ENCODE results near the gene CCDC63.

Gene CCDC63

DNA sequence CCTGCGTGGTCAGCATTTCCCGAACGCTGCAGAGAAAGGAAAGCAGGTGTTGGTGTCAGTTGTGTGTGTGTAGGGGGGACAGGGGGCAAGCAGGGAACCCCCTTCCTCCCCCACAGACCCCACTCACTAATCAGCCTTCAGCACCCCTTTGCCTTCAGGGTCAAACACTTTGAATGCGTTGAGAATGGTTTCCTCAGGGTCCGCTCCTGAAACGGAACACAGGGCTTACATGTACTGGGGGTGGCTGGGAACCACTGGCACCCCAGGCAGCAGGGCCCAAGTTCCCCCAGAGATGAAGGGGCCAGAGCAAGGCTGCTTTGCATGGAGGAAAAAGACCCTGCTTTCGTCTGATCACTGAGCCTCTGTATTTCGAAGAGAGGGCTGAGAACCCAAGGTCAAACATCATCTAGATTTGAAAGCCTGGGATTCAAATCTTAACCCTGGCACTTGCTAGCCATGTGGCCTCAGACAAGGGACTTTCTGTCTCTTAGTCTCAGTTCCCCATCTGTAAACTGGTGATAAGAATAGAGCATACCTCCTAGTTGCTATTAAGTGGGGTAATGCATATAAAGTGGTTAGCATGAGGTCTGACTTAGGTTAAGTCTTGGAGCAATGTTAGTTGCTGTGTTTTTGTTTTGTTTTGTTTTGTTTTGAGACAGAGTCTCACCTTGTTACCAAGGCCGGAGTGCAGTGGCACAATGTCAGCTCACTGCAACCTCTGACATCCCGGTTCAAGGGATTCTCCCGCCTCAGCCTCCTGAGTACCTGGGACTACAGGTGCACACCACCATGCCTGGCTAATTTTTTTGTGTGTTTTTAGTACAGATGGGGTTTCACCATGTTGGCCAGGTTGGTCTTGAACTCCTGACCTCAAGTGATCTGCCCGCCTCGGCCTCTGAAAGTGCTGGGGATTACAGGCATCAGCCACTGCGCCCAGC is 66.6 kb downstream of the CCDC63 start:
- Mint-ChIP-seq H3K9me3 (no peaks in the 10 kb centered on the region), H3K27ac (no peak overlapping the region), H3K27me3 (ENCODE audit: low read depth) (peaks cover 7% of the 10 kb centered on the region), H3K4me3 (no peak overlapping the region), H3K36me3 (ENCODE audit: low read depth) (no peaks in the 10 kb centered on the region), H3K4me1 (ENCODE audit: low read depth) (no peaks in the 10 kb centered on the region)

DNA sequence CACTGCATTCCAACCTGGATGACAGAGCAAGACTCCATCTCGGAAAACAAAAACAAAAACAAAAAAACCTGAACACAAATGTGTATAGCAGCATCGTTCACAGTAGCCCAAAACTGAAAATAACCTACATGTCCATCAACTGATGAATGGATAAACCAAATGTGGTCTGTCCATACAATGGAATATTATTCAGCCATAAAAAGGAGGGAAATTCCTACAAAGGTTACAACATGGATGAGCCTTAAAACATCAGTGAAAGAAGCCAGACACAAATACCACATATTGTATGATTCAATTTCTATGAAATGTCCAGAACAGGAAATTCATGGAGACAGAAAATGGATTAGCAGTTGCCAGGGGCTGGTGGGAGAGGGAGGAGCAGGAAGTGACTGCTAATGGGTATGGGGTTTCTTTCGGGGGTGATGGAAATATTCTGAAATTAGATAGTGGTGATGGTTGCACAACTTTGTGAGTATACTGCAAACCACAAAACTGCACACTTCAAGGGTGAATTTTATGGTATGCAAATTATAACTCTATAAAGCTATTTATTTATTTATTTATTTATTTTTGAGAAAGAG is 69.6 kb downstream of the CCDC63 start:
- H3K27ac Mint-ChIP-seq = no peak overlapping the region
- no peaks in the 10 kb centered on the region for H3K4me1 Mint-ChIP-seq (ENCODE audit: low read depth)
- H3K36me3 Mint-ChIP-seq (ENCODE audit: low read depth) = no peaks in the 10 kb centered on the region
- peaks cover 7% of the 10 kb centered on the region for H3K27me3 Mint-ChIP-seq (ENCODE audit: low read depth)
- no peak overlapping the region for H3K4me3 Mint-ChIP-seq
- no peaks in the 10 kb centered on the region for H3K9me3 Mint-ChIP-seq

DNA sequence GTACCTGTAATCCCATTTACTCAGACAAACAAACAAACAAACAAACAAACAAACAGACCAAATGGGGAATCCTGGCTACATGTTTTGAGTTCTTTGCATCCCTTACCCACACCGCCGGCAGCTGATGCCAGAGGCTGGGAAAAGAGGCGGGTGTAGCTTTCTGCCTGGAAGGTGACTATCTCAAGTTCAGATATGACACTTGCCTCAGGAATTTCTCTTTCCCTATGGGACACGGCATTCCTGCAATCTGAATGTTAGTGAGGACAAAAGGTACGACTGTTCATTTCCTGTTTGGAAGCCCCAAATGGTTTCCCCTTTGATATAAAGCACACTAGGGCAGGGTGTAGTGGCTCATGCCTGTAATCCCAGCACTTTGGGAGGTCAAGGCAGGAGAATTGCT is 70.7 kb downstream of the CCDC63 start:
- no peaks in the 10 kb centered on the region for H3K36me3 Mint-ChIP-seq (ENCODE audit: low read depth)
- no peak overlapping the region for H3K27ac Mint-ChIP-seq
- no peaks in the 10 kb centered on the region for H3K9me3 Mint-ChIP-seq
- H3K27me3 Mint-ChIP-seq (ENCODE audit: low read depth) = peaks cover 7% of the 10 kb centered on the region
- no peaks in the 10 kb centered on the region for H3K4me1 Mint-ChIP-seq (ENCODE audit: low read depth)
- no peak overlapping the region for H3K4me3 Mint-ChIP-seq

GRCh38 chr12:110917961-110918360 is 71.2 kb downstream of the CCDC63 start:
- Mint-ChIP-seq H3K27ac (no peak overlapping the region), H3K27me3 (ENCODE audit: low read depth) (peaks cover 7% of the 10 kb centered on the region), H3K36me3 (ENCODE audit: low read depth) (no peaks in the 10 kb centered on the region), H3K4me3 (no peak overlapping the region), H3K4me1 (ENCODE audit: low read depth) (no peaks in the 10 kb centered on the region), H3K9me3 (no peaks in the 10 kb centered on the region)

- Mint-ChIP-seq H3K4me3 (no peak overlapping the region), H3K36me3 (ENCODE audit: low read depth) (no peaks in the 10 kb centered on the region), H3K4me1 (ENCODE audit: low read depth) (no peaks in the 10 kb centered on the region), H3K9me3 (no peaks in the 10 kb centered on the region), H3K27me3 (ENCODE audit: low read depth) (peaks cover 7% of the 10 kb centered on the region), H3K27ac (no peak overlapping the region)
Measured at GRCh38 chr12:110919720-110920119, 72.9 kb downstream of the CCDC63 start.

GRCh38 chr12:110920324-110920910 is 73.6 kb downstream of the CCDC63 start, which contains the start of gene MYL2:
Gene MYL2, minus strand, starts transcription at chr12:110920579. Its CDS starts 50 bp downstream, at chr12:110920529.
- no peaks in the 10 kb centered on the region for H3K9me3 Mint-ChIP-seq
- H3K36me3 Mint-ChIP-seq (ENCODE audit: low read depth) = no peaks in the 10 kb centered on the region
- no peak within 1 kb of the TSS for H3K27ac Mint-ChIP-seq
- H3K27me3 Mint-ChIP-seq (ENCODE audit: low read depth) = peaks cover 11% of the 10 kb centered on the region
- H3K4me3 Mint-ChIP-seq = no peak within 1 kb of the TSS
- H3K4me1 Mint-ChIP-seq (ENCODE audit: low read depth) = no peaks in the 10 kb centered on the region

- no peak overlapping the region for H3K4me3 Mint-ChIP-seq
- no peaks in the 10 kb centered on the region for H3K4me1 Mint-ChIP-seq (ENCODE audit: low read depth)
- H3K9me3 Mint-ChIP-seq = no peaks in the 10 kb centered on the region
- peaks cover 11% of the 10 kb centered on the region for H3K27me3 Mint-ChIP-seq (ENCODE audit: low read depth)
- H3K36me3 Mint-ChIP-seq (ENCODE audit: low read depth) = no peaks in the 10 kb centered on the region
- H3K27ac Mint-ChIP-seq = no peak overlapping the region
Measured at GRCh38 chr12:110921262-110921661, 74.5 kb downstream of the CCDC63 start.

DNA sequence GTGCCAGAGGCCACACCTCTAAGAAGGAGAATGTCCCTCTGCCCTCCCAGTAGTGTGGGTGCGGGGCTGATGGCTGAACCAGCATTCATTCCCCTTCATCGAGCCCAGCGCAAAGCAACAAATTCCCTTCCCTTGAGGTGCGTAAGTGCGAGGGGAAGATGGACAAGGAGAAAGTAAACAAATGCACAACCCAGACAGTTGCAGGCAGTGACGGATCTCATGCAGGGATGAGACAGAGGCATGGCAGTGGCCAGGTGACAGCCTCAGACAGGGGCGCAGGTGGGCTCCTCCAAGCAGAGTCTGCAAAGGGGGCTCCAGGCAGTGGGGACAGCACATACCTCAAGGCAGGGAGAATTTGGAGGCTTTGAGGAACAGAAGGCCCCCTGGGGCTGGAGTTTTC is 75.9 kb downstream of the CCDC63 start:
- H3K27ac Mint-ChIP-seq = no peak overlapping the region
- no peaks in the 10 kb centered on the region for H3K9me3 Mint-ChIP-seq

DNA sequence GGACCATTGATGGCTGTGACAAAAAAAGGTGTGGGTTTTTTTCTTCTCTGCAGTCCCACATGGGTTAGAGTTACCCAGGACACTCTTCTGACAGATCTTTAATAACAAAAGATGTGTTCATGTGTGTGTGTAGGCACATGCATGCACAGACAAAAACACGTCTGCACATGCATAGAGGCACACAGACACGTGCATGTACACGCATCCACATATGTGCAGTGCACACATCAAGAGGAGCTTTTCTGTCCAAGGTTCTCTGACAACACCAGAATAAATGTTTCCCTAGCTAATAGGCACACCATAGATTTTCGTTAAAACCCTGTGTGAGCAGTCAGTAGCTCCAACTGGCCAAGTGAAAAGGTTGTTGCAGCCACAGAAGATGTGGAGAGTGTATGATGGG is 76.4 kb downstream of the CCDC63 start:
- H3K4me1 Mint-ChIP-seq (ENCODE audit: low read depth) = no peaks in the 10 kb centered on the region
- no peak overlapping the region for H3K4me3 Mint-ChIP-seq
- no peaks in the 10 kb centered on the region for H3K9me3 Mint-ChIP-seq
- no peaks in the 10 kb centered on the region for H3K36me3 Mint-ChIP-seq (ENCODE audit: low read depth)
- H3K27me3 Mint-ChIP-seq (ENCODE audit: low read depth) = peaks cover 5% of the 10 kb centered on the region
- H3K27ac Mint-ChIP-seq = no peak overlapping the region

More for the DNA sequence above, 75.9 kb downstream of the CCDC63 start:
- Mint-ChIP-seq H3K36me3 (ENCODE audit: low read depth) (no peaks in the 10 kb centered on the region), H3K4me1 (ENCODE audit: low read depth) (no peaks in the 10 kb centered on the region), H3K27me3 (ENCODE audit: low read depth) (peaks cover 9% of the 10 kb centered on the region), H3K4me3 (no peak overlapping the region)

DNA sequence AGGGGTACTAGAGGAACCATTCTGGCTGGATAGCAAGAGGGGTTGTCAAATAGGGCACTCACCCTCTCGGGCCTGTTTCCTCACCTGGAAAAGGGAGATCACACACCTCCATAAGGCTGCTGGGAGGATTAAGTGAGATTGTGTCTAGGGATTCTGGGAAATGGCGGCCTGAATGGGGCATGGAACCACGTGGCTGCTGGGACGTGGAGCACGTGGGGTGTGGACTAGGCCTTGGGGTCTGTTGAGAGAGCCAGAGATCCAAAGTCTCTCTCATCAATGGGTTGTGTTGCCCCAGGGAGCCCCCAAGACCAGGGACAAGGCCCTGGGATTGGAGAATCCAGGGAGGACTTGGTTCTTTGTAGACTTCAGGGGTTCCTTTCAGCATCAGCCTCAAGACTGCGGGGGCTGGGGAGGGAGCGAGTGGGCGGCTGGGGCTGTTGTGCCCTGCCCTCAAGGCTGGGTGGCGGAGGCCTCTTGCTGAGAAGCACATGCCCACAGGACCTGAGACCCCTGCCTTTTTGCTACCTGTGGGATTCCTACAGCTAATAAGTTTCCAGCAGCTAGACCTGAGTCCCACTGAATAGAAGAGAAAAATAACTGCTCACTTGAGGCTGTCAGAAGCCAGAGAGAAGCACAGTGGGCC is 77.0 kb downstream of the CCDC63 start:
- Mint-ChIP-seq H3K4me3 (no peak overlapping the region), H3K27ac (no peak overlapping the region), H3K36me3 (ENCODE audit: low read depth) (no peaks in the 10 kb centered on the region), H3K4me1 (ENCODE audit: low read depth) (no peaks in the 10 kb centered on the region), H3K9me3 (no peaks in the 10 kb centered on the region), H3K27me3 (ENCODE audit: low read depth) (peaks cover 5% of the 10 kb centered on the region)

GRCh38 chr12:110927546-110927945 is 80.8 kb downstream of the CCDC63 start:
- no peaks in the 10 kb centered on the region for H3K9me3 Mint-ChIP-seq

DNA sequence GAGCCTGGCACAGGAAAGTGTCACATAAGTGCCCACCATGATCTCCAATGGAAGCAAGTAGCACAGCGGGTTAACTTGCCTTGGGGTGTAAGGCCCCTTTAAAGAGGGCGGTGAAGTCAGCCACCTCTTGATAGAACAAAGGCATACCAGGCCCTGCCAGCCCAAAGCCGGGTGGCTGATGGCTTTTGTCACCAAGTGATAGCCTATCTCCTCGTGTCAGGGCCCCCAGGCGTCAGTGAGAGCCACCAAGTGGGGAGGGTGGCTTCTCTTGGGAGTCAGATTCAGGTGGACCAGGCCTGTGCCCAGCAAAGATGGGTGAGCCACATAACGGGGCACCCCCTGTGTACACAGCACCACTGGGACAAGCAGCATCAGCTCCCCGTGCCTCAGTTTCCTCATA is 81.9 kb downstream of the CCDC63 start:
- no peaks in the 10 kb centered on the region for H3K36me3 Mint-ChIP-seq (ENCODE audit: low read depth)
- H3K27ac Mint-ChIP-seq = no peak overlapping the region
- peaks cover 5% of the 10 kb centered on the region for H3K27me3 Mint-ChIP-seq (ENCODE audit: low read depth)
- no peak overlapping the region for H3K4me3 Mint-ChIP-seq
- no peaks in the 10 kb centered on the region for H3K4me1 Mint-ChIP-seq (ENCODE audit: low read depth)
- no peaks in the 10 kb centered on the region for H3K9me3 Mint-ChIP-seq

More at GRCh38 chr12:110927546-110927945, 80.8 kb downstream of the CCDC63 start:
- Mint-ChIP-seq H3K4me1 (ENCODE audit: low read depth) (no peaks in the 10 kb centered on the region), H3K27ac (no peak overlapping the region), H3K27me3 (ENCODE audit: low read depth) (peaks cover 5% of the 10 kb centered on the region), H3K4me3 (no peak overlapping the region), H3K36me3 (ENCODE audit: low read depth) (no peaks in the 10 kb centered on the region)

DNA sequence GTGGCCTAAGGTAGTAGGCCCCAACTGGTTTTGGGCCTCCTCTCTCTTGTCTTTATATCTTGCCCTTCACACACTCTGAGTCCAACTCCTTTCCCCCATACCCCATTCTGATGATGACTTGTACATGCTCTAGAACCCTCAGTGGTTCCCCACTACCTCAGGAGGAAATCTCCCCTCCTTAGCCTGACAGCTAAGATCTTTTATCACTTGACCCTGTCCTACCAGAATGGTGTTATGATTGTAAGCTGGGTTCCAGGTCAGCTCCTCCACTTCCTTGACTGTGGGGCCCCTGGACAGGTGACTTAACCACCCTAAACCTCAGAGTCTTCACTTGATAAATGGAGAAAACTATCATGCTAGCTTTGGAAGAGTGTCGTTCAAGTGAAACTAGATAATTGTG is 83.0 kb downstream of the CCDC63 start:
- H3K4me3 Mint-ChIP-seq = no peak overlapping the region
- no peaks in the 10 kb centered on the region for H3K9me3 Mint-ChIP-seq
- no peaks in the 10 kb centered on the region for H3K36me3 Mint-ChIP-seq (ENCODE audit: low read depth)
- no peaks in the 10 kb centered on the region for H3K4me1 Mint-ChIP-seq (ENCODE audit: low read depth)
- H3K27me3 Mint-ChIP-seq (ENCODE audit: low read depth) = peaks cover 5% of the 10 kb centered on the region
- H3K27ac Mint-ChIP-seq = no peak overlapping the region

Data from T-helper 1 cell treated with Interleukin-12 subunit alpha and Interleukin-12 subunit beta and Interleukin-4 antibody, amounts not matched to agents 30 μg/mL and 1 μg/mL, for 36 hours (primary cell).